OCI-LY3 (cell line): Measurements from ENCODE around the gene ARSA.
"Not testable (repeated sequence)": the region's sequence is repeated elsewhere in the genome, so short reads cannot be mapped to it uniquely, and the experiment has no call there.

Source experiments
- H2AFZ ChIP-seq: fragments of 200-600, 300-600 bp; shearing (Covaris generic); 2 replicates; pipeline ENCODE4 v1.6.0; 2014; ENCODE audit warnings: antibody characterized with exemption, low read depth, low read length
- H3K27ac ChIP-seq: fragments of 200-600, 300-600 bp; sonication (generic); 2 replicates; pipeline ENCODE4 v1.5.1; 2014; ENCODE audit warnings: mild to moderate bottlenecking, low read length, moderate library complexity, mixed read lengths
- H3K27me3 ChIP-seq: fragments of 200-600, 300-600 bp; sonication (generic); 2 replicates; pipeline ENCODE4 v1.6.1; 2014; ENCODE audit warnings: low read depth, low read length, mixed read lengths
- H3K36me3 ChIP-seq: fragments of 200-600, 300-600 bp; sonication (generic); replicated peaks from 2 replicates; pipeline ENCODE3; 2014; ENCODE audit warnings: low read depth, low read length, mixed read lengths
- H3K4me1 ChIP-seq: fragments of 300-600, 200-600 bp; sonication (generic); 2 replicates; pipeline ENCODE4 v1.6.1; 2014; ENCODE audit warnings: low read length, mixed read lengths
- H3K4me2 ChIP-seq: fragments of 200-600, 300-600 bp; sonication (generic); 2 replicates; pipeline ENCODE4 v1.6.1; 2014; ENCODE audit warnings: low read length, mixed read lengths
- H3K4me3 ChIP-seq: fragments of 300-600, 200-600 bp; sonication (generic); 2 replicates; pipeline ENCODE4 v1.5.1; 2014; ENCODE audit warnings: antibody characterized with exemption, mild to moderate bottlenecking, low read length, moderate library complexity
- H3K79me2 ChIP-seq: fragments of 300-600, 200-600 bp; shearing (Covaris generic); 2 replicates; pipeline ENCODE4 v1.6.1; 2014; ENCODE audit warnings: mild to moderate bottlenecking, low read length, mixed read lengths
- H3K9ac ChIP-seq: fragments of 300-600, 200-600 bp; shearing (Covaris generic); 2 replicates; pipeline ENCODE4 v1.6.0; 2014; ENCODE audit warnings: mild to moderate bottlenecking, low read length, moderate library complexity
- H3K9me3 ChIP-seq: fragments of 200-600, 300-600 bp; shearing (Covaris generic); 2 replicates; pipeline ENCODE4 v1.6.1; 2014; ENCODE audit warnings: low read length, mixed read lengths; ENCODE audit not compliant: insufficient read depth
- H4K20me1 ChIP-seq: fragments of 200-600, 300-600 bp; sonication (generic); 2 replicates; pipeline ENCODE4 v1.6.1; 2016; ENCODE audit warnings: low read length, mixed read lengths; ENCODE audit not compliant: insufficient read depth
- CTCF ChIP-seq: fragments of 200-600, 300-600 bp; sonication (generic); IDR thresholded peaks from 2 replicates; pipeline ENCODE4 v1.5.1; 2014; ENCODE audit warnings: antibody characterized with exemption, low read length, low read depth
- EZH2phosphoT487 ChIP-seq: fragments of 200-600 bp; shearing (Covaris generic); IDR thresholded peaks from 2 replicates; pipeline ENCODE4 v1.6.1; 2018; ENCODE audit warnings: antibody characterized with exemption, mixed run types, low read depth

ARSA gene

DNA sequence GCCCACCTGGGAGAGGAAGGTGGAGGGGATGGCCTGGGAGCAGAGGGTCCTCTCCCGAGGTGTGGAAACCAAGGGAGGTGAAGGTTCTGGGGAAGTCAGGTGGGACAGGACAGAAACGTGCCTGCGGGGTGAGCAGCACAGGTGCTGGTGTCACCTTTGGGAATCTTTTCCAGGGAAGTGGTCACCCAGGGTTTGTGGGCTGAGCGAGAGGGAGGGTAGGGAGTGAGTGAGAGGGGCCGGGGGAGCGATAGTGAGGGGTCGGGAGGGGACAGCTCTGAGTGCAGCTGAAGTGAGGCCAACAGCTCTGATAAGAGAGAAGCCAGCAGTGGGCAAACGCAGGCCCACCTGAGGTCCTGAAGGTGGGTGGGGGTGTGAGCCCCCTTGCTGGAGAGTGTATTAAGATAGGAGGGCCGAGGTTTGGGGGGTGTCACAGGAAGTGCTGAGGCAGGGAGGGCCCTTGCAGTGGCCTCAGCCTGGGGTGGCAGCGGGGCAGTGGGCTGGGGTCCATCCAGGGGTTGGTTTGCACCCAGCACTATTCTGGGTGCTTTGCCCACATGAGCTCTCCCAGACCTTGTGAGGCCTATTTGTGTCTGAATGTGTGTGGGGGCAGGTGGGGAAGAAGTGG, 43.1 kb upstream of the ARSA start:
- Histone ChIP-seq H4K20me1 (no peaks in the 10 kb centered on the region), H3K79me2 (no peaks in the 10 kb centered on the region), H2AFZ (no peak overlapping the region), H3K27ac (no peak overlapping the region), H3K4me1 (no peaks in the 10 kb centered on the region), H3K9ac (no peak overlapping the region), H3K4me2 (no peak overlapping the region), H3K27me3 (no peaks in the 10 kb centered on the region), H3K4me3 (no peak overlapping the region), H3K9me3 (no peaks in the 10 kb centered on the region), H3K36me3 (no peaks in the 10 kb centered on the region)
- no peak for TF ChIP-seq EZH2phosphoT487

GRCh38 chr22:50670513-50670912, 42.6 kb upstream of the ARSA start:
- Histone ChIP-seq H2AFZ (no peak overlapping the region), H3K4me3 (no peak overlapping the region), H3K9me3 (no peaks in the 10 kb centered on the region), H3K79me2 (no peaks in the 10 kb centered on the region), H4K20me1 (no peaks in the 10 kb centered on the region), H3K27ac (no peak overlapping the region), H3K9ac (no peak overlapping the region), H3K36me3 (no peaks in the 10 kb centered on the region), H3K27me3 (no peaks in the 10 kb centered on the region), H3K4me1 (no peaks in the 10 kb centered on the region; the same call in 1 of the 2 replicates), H3K4me2 (no peak overlapping the region)
- TF ChIP-seq CTCF (no peak), EZH2phosphoT487 (no peak)

DNA sequence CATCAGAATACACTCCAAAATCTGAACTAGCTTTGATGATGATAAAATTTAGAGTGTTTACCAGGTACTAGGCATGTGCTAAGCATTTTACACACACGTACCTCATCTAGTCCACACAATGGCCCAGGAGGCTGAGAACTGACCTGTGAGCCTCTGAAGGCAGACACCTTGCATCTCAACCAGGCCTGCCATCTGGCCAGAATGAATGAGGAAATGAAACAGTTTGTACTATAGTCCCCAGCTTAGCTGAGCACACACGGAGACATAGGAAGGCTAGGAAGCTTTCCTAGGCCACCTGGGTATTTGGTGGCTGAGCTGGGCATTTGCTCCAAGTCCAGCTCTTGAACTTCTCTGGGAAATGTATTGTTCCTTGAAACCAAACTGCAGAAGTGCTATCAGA, 37.8 kb upstream of the ARSA start:
- Histone ChIP-seq H3K4me2 (no peak overlapping the region), H3K9ac (no peak overlapping the region), H3K4me1 (no peaks in the 10 kb centered on the region; the same call in 1 of the 2 replicates), H4K20me1 (no peaks in the 10 kb centered on the region), H3K4me3 (no peak overlapping the region), H3K9me3 (no peaks in the 10 kb centered on the region), H2AFZ (no peak overlapping the region), H3K27me3 (no peaks in the 10 kb centered on the region), H3K27ac (no peak overlapping the region), H3K79me2 (no peaks in the 10 kb centered on the region), H3K36me3 (no peaks in the 10 kb centered on the region)
- TF ChIP-seq CTCF, result no peak
- TF ChIP-seq EZH2phosphoT487, result no peak

DNA sequence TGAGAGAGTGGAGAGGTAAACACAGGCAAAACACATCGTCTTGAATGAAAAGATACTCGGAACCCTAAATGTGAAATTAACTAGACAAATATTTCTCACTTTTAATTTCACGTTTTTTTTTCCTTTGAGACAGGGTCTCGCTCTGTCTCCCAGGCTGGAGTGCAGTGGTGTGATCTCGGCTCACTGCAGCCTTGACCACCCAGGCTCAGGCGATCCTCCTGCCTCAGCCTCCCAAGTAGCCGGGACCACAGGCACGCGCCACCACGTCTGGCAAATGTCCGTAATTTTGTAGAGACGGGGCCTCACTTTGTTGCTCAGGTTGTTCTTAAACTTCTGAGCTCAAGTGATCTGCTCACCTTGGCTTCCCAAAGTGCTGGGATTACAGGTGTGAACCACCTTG, 37.3 kb upstream of the ARSA start:
- H3K9ac ChIP-seq, result no peak overlapping the region
- H3K79me2 ChIP-seq, result no peaks in the 10 kb centered on the region
- H3K9me3 ChIP-seq, result no peaks in the 10 kb centered on the region
- no peaks in the 10 kb centered on the region for H3K27me3 ChIP-seq
- no peaks in the 10 kb centered on the region for H3K36me3 ChIP-seq
- no peak overlapping the region for H3K27ac ChIP-seq
- no peaks in the 10 kb centered on the region for H4K20me1 ChIP-seq
- H2AFZ ChIP-seq, result no peak overlapping the region
- no peak overlapping the region for H3K4me3 ChIP-seq
- H3K4me1 ChIP-seq, result no peaks in the 10 kb centered on the region; the same call in 1 of the 2 replicates
- H3K4me2 ChIP-seq, result no peak overlapping the region
- TF ChIP-seq CTCF, result no peak

DNA sequence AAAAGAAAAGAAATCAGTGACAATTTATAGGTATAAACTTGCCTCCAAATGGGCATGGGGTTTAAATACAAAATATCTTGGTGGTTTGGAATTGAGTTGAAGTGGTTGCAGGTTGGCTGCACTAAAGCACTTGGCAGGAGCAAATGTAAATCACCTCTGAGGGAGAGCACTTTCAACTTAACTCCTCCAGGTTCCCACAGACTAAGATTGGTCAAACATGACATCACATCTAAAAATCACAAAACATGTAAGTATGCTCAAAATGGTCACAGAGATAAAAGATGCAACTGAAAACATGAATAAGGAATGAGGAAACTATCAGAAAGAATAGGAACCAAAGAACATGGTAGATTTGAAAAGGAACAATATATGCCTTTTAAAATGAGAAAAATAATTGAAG, 32.4 kb upstream of the ARSA start:
- H3K9ac ChIP-seq, result no peak overlapping the region
- TF ChIP-seq CTCF (no peak), EZH2phosphoT487 (no peak)
- H3K4me2 ChIP-seq, result no peak overlapping the region
- no peaks in the 10 kb centered on the region for H3K4me1 ChIP-seq
- H3K36me3 ChIP-seq, result no peaks in the 10 kb centered on the region
- no peak overlapping the region for H3K4me3 ChIP-seq
- H2AFZ ChIP-seq, result no peak overlapping the region
- no peaks in the 10 kb centered on the region for H4K20me1 ChIP-seq
- no peaks in the 10 kb centered on the region for H3K79me2 ChIP-seq
- H3K27ac ChIP-seq, result no peak overlapping the region
- no peaks in the 10 kb centered on the region for H3K9me3 ChIP-seq
- H3K27me3 ChIP-seq, result no peaks in the 10 kb centered on the region

DNA sequence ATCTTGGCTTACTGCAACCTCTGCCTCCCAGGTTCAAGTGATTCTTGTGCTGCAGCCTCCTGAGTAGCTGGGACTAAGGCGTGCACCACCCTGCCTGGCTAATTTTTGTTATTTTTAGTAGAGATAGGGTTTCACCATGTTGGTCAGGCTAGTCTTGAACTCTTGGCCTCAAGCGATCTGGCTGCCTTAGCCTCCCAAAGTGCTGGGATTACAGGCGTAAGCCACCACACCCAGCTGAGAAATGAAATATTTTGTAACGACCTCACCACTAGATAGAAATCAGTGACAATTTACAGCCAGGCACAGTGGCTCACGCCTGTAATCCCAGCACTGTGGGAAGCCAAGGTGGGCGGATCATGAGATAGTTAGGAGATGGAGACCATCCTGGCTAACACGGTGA, 31.8 kb upstream of the ARSA start:
- H3K27me3 ChIP-seq, H3K79me2 ChIP-seq, H2AFZ ChIP-seq, H3K36me3 ChIP-seq, H3K4me3 ChIP-seq, H3K9ac ChIP-seq, H3K4me2 ChIP-seq, H4K20me1 ChIP-seq, H3K27ac ChIP-seq, H3K4me1 ChIP-seq, H3K9me3 ChIP-seq: not testable (repeated sequence)
